Osteocyte (in vitro differentiated cells): Measurements from ENCODE around the gene AKIRIN2. TPM values are rescaled to one million over a fixed set of nuclear protein-coding genes. Genes with fewer than 3 reads are reported as not detected.
A peak's percentile ranks its signal among the peaks of the same experiment; 100 is the strongest.

ENCODE experiments used
- DNase-seq: peaks from one replicate; pipeline ENCODE4 v3.0.0; 2021; ENCODE audit warnings: mixed read lengths; ENCODE audit not compliant: unreplicated experiment; ENCODE audit errors: extremely low spot score
- H3K27ac Mint-ChIP-seq: one replicate; pipeline ENCODE4 v1.8.0; 2021; ENCODE audit warnings: mild to moderate bottlenecking, mixed read lengths; ENCODE audit not compliant: unreplicated experiment
- H3K27me3 Mint-ChIP-seq: one replicate; pipeline ENCODE4 v1.8.0; 2021; ENCODE audit warnings: mixed read lengths; ENCODE audit not compliant: unreplicated experiment
- H3K36me3 Mint-ChIP-seq: one replicate; pipeline ENCODE4 v1.8.0; 2021; ENCODE audit warnings: mixed read lengths; ENCODE audit not compliant: unreplicated experiment
- H3K4me1 Mint-ChIP-seq: one replicate; pipeline ENCODE4 v1.8.0; 2021; ENCODE audit warnings: mixed read lengths; ENCODE audit not compliant: unreplicated experiment
- H3K4me3 Mint-ChIP-seq: one replicate; pipeline ENCODE4 v1.8.0; 2021; ENCODE audit warnings: mild to moderate bottlenecking, moderate library complexity, mixed read lengths; ENCODE audit not compliant: unreplicated experiment
- H3K9me3 Mint-ChIP-seq: one replicate; pipeline ENCODE4 v1.8.0; 2021; ENCODE audit warnings: mixed read lengths; ENCODE audit not compliant: unreplicated experiment
- total RNA-seq: library from RNA; stranded (reverse); gene quantifications from 2 replicates; pipeline ENCODE4 v1.2.1, GENCODE V29; 2021
- TF ChIP-seq, protein P1 (sequence below): fragments of 200-600 bp; sonication (generic); IDR thresholded peaks from 2 replicates; pipeline ENCODE4 v1.5.0; 2021; ENCODE audit warnings: antibody characterized with exemption, mild to moderate bottlenecking, moderate library complexity

Gene AKIRIN2
- total RNA-seq, 1 donor from 2014 or later = 68.1 TPM

DNA sequence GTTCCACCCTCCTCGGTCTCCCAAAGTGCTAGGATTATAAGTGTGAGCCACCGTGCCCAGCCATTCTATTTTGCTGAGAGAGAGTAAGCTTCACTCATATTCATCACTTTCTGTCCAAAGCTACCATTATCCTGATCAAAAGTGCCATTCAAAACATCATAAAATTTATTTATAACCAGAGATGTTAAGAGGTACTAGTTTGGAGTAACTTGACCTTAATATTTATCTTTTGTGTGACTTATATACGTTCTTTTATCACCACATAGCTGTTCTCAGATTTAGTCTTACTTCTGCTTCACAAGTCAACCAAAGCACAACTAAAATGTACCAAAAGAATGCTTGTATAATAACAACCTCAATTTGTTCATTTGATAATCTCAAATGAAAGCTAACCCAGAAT, 18.1 kb downstream of the AKIRIN2 start:
- H3K9me3 Mint-ChIP-seq = no peaks in the 10 kb centered on the region
- peaks cover 52% of the 10 kb centered on the region for H3K4me1 Mint-ChIP-seq
- DNase-seq = no peak
- no peaks in the 10 kb centered on the region for H3K27me3 Mint-ChIP-seq
- H3K36me3 Mint-ChIP-seq = peaks cover 11% of the 10 kb centered on the region
- no peak overlapping the region for H3K4me3 Mint-ChIP-seq
- TF ChIP-seq, protein P1, sequence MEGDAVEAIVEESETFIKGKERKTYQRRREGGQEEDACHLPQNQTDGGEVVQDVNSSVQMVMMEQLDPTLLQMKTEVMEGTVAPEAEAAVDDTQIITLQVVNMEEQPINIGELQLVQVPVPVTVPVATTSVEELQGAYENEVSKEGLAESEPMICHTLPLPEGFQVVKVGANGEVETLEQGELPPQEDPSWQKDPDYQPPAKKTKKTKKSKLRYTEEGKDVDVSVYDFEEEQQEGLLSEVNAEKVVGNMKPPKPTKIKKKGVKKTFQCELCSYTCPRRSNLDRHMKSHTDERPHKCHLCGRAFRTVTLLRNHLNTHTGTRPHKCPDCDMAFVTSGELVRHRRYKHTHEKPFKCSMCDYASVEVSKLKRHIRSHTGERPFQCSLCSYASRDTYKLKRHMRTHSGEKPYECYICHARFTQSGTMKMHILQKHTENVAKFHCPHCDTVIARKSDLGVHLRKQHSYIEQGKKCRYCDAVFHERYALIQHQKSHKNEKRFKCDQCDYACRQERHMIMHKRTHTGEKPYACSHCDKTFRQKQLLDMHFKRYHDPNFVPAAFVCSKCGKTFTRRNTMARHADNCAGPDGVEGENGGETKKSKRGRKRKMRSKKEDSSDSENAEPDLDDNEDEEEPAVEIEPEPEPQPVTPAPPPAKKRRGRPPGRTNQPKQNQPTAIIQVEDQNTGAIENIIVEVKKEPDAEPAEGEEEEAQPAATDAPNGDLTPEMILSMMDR = no peak
- H3K27ac Mint-ChIP-seq = no peak overlapping the region

DNA sequence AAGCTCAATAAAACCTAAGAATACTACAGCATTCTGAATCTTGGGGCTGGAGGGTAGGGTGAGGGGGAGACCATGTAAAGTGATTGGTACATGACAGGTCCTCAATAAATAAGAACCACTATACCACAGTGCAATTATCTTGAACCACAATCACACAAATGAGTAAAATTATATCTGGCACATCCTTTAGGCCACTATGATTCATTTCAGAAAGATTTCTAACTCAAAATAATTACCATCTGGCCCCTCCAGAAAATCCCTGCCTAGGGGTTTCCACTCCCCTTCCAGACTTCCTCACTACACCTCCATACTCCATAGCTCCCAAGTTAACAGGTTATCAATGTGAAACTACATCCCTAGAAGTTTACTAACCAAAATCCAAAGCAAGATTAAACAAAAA, 19.7 kb downstream of the AKIRIN2 start:
- H3K4me3 Mint-ChIP-seq = no peak overlapping the region
- peak overlapping the region; percentile 23 for H3K27ac Mint-ChIP-seq
- no peak for DNase-seq

DNA sequence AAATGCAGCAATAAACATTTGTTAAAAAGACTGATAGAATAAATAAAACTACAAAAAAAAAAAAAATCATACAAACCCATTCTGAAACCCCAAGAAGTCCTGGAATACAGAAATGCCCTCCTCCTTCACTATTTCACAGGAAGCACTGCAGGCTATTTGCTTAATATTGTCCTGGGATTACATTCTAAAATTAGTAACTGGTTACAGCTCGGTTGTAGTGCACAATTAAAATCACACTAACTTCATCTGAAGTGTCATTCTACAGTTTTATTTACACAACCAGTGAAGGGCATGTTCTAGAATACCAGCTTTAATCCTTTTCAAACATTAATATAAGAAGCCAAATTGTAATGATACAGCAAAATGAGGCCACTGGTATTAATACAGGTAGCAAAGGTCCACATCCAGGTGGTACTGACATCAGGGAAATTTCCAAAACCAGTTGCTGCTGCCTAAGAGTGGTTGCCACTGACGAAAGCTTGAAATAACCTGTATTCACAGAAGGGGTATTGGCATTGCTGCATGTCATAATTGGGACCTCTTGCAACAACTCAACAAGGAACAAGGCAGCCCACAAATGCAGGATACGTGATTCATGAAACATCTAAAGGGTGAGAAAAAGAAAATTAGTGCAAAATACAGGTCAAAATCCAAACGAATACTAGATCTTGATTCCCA, 26.9 kb downstream of the AKIRIN2 start:
- Mint-ChIP-seq H3K4me1 (peaks cover 8% of the 10 kb centered on the region), H3K4me3 (no peak overlapping the region), H3K27me3 (no peaks in the 10 kb centered on the region), H3K9me3 (no peaks in the 10 kb centered on the region), H3K36me3 (peaks cover 50% of the 10 kb centered on the region), H3K27ac (peak overlapping the region; percentile 73)
- TF ChIP-seq, protein P1 = no peak
- DNase-seq = no peak

More for the DNA sequence above, 19.7 kb downstream of the AKIRIN2 start:
- Mint-ChIP-seq H3K27me3 (no peaks in the 10 kb centered on the region), H3K4me1 (peaks cover 51% of the 10 kb centered on the region), H3K36me3 (peaks cover 22% of the 10 kb centered on the region), H3K9me3 (no peaks in the 10 kb centered on the region)
- TF ChIP-seq, protein P1 = no peak

DNA sequence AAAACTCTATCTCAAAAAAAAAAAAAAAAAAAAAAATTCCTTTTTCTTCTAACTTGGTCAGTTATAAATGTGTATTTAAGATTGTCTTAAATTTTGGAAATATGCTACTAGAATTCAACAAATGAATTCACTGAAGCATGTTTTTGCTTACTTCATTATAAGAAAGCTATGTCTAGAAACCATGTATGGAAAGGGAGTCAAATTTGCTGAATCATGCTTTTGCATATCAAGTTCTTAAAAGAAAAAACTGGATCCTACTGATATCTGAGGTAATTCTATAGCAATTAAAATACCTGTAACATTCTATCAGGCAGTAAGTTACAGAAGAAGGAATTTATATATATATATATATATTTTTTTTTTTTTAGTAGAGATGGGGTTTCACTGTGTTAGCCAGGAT, 27.7 kb downstream of the AKIRIN2 start:
- TF ChIP-seq, protein P1 = no peak
- H3K4me1 Mint-ChIP-seq = peaks cover 8% of the 10 kb centered on the region
- H3K36me3 Mint-ChIP-seq = peaks cover 53% of the 10 kb centered on the region
- no peaks in the 10 kb centered on the region for H3K9me3 Mint-ChIP-seq
- no peak overlapping the region for H3K27ac Mint-ChIP-seq
- no peak for DNase-seq
- H3K4me3 Mint-ChIP-seq = no peak overlapping the region
- no peaks in the 10 kb centered on the region for H3K27me3 Mint-ChIP-seq

DNA sequence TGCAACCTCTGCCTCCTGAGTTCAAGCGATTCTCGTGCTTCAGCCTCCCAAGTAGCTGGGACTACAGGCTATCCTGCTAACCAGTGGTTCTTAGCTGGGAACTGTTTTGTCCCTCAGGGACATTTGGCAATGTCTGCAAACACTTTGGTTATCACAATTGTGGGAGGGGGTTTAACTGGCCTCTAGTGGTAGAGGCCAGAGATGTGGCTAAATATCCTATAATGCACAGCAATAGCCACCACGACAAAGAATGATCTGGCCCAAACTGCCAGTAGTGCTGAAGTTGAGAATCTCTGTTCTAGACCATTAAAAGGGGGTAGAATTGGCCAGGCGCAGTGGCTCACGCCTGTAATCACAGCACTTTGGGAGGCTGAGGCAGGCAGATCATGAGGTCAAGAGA, 28.8 kb downstream of the AKIRIN2 start:
- DNase-seq = no peak
- peaks cover 50% of the 10 kb centered on the region for H3K36me3 Mint-ChIP-seq
- H3K9me3 Mint-ChIP-seq = no peaks in the 10 kb centered on the region
- no peak overlapping the region for H3K4me3 Mint-ChIP-seq
- no peaks in the 10 kb centered on the region for H3K27me3 Mint-ChIP-seq
- TF ChIP-seq, protein P1 = no peak
- H3K4me1 Mint-ChIP-seq = peaks cover 9% of the 10 kb centered on the region
- no peak overlapping the region for H3K27ac Mint-ChIP-seq
